ENCODE data around the gene DYSF.

DYSF gene

GRCh38 chr2:71690876-71691475 is 237.6 kb downstream of the DYSF start:
- TF ChIP-seq EP300 (IDR thresholded peaks at IDR 0.05; ENCODE audit: borderline replicate concordance): no peak
- TF ChIP-seq, protein P1, sequence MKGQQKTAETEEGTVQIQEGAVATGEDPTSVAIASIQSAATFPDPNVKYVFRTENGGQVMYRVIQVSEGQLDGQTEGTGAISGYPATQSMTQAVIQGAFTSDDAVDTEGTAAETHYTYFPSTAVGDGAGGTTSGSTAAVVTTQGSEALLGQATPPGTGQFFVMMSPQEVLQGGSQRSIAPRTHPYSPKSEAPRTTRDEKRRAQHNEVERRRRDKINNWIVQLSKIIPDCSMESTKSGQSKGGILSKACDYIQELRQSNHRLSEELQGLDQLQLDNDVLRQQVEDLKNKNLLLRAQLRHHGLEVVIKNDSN (IDR thresholded peaks at IDR 0.05): no peak
- no peak for TF ChIP-seq CEBPB (IDR thresholded peaks at IDR 0.05)
- no peak for TF ChIP-seq FOXM1 (IDR thresholded peaks at IDR 0.05; ENCODE audit: borderline replicate concordance, low read depth)
- TF ChIP-seq CREB1 (IDR thresholded peaks at IDR 0.05; ENCODE audit: low read depth): no peak
- TF ChIP-seq TEAD4 (IDR thresholded peaks at IDR 0.05): no peak
- TF ChIP-seq NFIC (IDR thresholded peaks at IDR 0.05): no peak
- no peak for TF ChIP-seq EGR1 (IDR thresholded peaks at IDR 0.05)
- TF ChIP-seq, protein P2, sequence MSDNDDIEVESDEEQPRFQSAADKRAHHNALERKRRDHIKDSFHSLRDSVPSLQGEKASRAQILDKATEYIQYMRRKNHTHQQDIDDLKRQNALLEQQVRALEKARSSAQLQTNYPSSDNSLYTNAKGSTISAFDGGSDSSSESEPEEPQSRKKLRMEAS (IDR thresholded peaks at IDR 0.05): no peak
- no peak for TF ChIP-seq ZBTB7A (IDR thresholded peaks at IDR 0.05; ENCODE audit: low read depth)
- TF ChIP-seq REST (IDR thresholded peaks at IDR 0.05; ENCODE audit: low read depth): no peak

- TF ChIP-seq, protein P1 (IDR thresholded peaks at IDR 0.05): no peak
- TF ChIP-seq TEAD4 (IDR thresholded peaks at IDR 0.05): no peak
- no peak for TF ChIP-seq TCF12 (IDR thresholded peaks at IDR 0.05; ENCODE audit: low read depth)
- TF ChIP-seq EP300 (IDR thresholded peaks at IDR 0.05; ENCODE audit: borderline replicate concordance): no peak
- no peak for TF ChIP-seq ZBTB7A (IDR thresholded peaks at IDR 0.05; ENCODE audit: low read depth)
- TF ChIP-seq REST (IDR thresholded peaks at IDR 0.05; ENCODE audit: low read depth): no peak
Measured at GRCh38 chr2:71691747-71692441, 238.5 kb downstream of the DYSF start.

- TF ChIP-seq TAF1 (IDR thresholded peaks at IDR 0.05; ENCODE audit: low read depth) (no peak), NFIC (IDR thresholded peaks at IDR 0.05) (no peak)
Measured at GRCh38 chr2:71692621-71693277, 239.4 kb downstream of the DYSF start.

GRCh38 chr2:71693286-71694270 is 240.2 kb downstream of the DYSF start:
- TF ChIP-seq CREB1 (IDR thresholded peaks at IDR 0.05; ENCODE audit: low read depth) (no peak), EGR1 (IDR thresholded peaks at IDR 0.05) (no peak), TAF1 (IDR thresholded peaks at IDR 0.05; ENCODE audit: low read depth) (no peak), YY1 (IDR thresholded peaks at IDR 0.05; ENCODE audit: low read depth) (no peak), REST (IDR thresholded peaks at IDR 0.05; ENCODE audit: low read depth) (no peak), RAD21 (IDR thresholded peaks at IDR 0.05; ENCODE audit: low read depth) (no peak), FOXM1 (IDR thresholded peaks at IDR 0.05; ENCODE audit: borderline replicate concordance, low read depth) (no peak)
